Measurements from ENCODE around the gene DUOX1.

DNA sequence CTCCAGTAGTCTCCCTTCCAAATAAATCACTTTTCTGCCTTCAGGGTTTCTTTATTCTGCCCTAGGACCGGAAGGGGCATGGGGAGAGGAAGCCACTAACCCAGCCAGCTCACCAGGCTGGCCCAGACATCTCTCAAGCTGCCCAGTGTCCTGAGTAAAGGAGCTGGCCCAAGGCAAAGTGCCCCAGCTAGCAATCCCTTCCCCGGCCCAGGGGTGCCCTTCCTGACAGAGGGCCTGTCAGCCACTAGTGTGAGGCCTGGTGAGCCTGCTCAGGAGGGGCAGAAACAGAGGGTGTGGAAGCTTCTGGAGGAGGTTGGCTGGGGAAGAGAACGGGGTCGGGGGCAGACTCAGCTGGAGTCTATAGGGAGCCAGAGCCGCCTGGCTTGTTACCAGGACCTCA, 35.7 kb downstream of the DUOX1 start:
- TF ChIP-seq, protein P1, sequence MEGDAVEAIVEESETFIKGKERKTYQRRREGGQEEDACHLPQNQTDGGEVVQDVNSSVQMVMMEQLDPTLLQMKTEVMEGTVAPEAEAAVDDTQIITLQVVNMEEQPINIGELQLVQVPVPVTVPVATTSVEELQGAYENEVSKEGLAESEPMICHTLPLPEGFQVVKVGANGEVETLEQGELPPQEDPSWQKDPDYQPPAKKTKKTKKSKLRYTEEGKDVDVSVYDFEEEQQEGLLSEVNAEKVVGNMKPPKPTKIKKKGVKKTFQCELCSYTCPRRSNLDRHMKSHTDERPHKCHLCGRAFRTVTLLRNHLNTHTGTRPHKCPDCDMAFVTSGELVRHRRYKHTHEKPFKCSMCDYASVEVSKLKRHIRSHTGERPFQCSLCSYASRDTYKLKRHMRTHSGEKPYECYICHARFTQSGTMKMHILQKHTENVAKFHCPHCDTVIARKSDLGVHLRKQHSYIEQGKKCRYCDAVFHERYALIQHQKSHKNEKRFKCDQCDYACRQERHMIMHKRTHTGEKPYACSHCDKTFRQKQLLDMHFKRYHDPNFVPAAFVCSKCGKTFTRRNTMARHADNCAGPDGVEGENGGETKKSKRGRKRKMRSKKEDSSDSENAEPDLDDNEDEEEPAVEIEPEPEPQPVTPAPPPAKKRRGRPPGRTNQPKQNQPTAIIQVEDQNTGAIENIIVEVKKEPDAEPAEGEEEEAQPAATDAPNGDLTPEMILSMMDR (IDR thresholded peaks at IDR 0.05) = no peak
- TF ChIP-seq POLR2AphosphoS5 (IDR thresholded peaks at IDR 0.05; ENCODE audit: low read depth, low read length) = no peak
- TF ChIP-seq, protein P2, sequence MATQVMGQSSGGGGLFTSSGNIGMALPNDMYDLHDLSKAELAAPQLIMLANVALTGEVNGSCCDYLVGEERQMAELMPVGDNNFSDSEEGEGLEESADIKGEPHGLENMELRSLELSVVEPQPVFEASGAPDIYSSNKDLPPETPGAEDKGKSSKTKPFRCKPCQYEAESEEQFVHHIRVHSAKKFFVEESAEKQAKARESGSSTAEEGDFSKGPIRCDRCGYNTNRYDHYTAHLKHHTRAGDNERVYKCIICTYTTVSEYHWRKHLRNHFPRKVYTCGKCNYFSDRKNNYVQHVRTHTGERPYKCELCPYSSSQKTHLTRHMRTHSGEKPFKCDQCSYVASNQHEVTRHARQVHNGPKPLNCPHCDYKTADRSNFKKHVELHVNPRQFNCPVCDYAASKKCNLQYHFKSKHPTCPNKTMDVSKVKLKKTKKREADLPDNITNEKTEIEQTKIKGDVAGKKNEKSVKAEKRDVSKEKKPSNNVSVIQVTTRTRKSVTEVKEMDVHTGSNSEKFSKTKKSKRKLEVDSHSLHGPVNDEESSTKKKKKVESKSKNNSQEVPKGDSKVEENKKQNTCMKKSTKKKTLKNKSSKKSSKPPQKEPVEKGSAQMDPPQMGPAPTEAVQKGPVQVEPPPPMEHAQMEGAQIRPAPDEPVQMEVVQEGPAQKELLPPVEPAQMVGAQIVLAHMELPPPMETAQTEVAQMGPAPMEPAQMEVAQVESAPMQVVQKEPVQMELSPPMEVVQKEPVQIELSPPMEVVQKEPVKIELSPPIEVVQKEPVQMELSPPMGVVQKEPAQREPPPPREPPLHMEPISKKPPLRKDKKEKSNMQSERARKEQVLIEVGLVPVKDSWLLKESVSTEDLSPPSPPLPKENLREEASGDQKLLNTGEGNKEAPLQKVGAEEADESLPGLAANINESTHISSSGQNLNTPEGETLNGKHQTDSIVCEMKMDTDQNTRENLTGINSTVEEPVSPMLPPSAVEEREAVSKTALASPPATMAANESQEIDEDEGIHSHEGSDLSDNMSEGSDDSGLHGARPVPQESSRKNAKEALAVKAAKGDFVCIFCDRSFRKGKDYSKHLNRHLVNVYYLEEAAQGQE (IDR thresholded peaks at IDR 0.05; ENCODE audit: low read depth, low read length) = no peak
- TF ChIP-seq EP300 (IDR thresholded peaks at IDR 0.05; ENCODE audit: borderline replicate concordance in 1 of 2, low read depth in 1 of 2, low read length in 1 of 2) = no peak
